Renal pelvis (tissue), 4 donors: ENCODE results near the gene STX16. TPM values are rescaled to one million over a fixed set of nuclear protein-coding genes. Genes with fewer than 3 reads are reported as not detected.

Source experiments
- DNase-seq: peaks from one replicate; pipeline ENCODE4 v3.0.0-alpha.2; 2013
- polyA plus RNA-seq, 3 donors: library from polyadenylated mRNA; unstranded; fragments of 120-200 nt; gene quantifications; one replicate each; pipeline ENCODE4 v1.2.1, GENCODE V29; 2013; ENCODE audit not compliant: insufficient read length in 3 of 3

The STX16 gene
- polyA plus RNA-seq, 3 donors, result 49.6 to 89.2 (median 76.7) TPM

DNA sequence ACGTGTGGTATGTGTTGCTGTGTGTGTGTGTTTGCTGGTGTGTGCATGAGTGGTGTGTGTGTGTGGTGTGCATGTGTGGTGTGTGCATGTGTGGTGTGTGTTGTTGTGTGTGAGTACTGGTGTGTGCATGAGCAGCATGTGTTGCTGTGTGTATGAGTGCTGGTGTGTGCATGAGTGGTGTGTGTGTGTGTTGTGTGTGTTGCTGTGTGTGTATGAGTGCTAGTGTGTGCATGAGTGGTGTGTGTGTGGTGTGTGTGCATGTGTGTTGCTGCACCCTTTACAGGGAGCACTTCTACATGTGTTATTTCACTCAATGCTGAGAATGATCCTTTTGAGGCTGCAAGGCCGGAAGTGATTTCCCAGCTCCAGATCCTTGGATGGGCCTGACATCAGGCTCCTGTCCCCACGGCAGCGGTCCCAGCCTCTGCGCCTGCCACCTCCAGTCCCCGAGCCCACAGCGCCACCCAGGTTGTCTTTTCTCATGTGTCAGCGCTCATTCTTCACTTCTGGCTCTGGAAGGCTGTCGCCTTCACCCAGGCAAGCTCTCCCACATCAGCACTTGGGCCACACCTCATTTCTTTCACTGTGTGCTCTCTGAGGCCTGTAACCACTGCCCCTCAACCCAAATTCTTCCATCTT, 44.1 kb downstream of the STX16 start:
- no peak for DNase-seq

DNA sequence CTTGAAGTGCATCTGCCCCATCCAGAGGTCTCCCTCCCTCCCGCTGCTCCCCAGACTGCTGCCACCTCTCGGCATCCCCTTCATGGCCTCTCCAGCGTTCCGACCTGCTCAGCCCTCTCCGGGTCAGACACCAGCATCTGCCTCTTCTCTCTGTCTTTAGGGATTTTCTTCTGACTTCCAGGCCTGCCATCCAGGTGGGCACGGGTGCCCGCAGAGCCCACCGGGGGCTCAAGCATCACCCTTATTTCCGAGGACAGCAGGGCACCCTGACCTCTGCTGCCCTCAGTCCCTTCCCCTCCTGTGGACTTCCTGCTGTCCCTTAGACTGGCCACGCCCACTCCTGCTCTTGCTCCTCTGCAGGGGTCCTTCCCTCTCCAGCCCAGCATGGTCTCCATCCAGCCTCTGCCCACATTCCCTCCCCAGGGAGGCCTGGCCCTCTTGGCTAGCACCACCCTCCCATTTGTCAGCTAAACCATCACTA, 44.9 kb downstream of the STX16 start:
- no peak for DNase-seq

DNA sequence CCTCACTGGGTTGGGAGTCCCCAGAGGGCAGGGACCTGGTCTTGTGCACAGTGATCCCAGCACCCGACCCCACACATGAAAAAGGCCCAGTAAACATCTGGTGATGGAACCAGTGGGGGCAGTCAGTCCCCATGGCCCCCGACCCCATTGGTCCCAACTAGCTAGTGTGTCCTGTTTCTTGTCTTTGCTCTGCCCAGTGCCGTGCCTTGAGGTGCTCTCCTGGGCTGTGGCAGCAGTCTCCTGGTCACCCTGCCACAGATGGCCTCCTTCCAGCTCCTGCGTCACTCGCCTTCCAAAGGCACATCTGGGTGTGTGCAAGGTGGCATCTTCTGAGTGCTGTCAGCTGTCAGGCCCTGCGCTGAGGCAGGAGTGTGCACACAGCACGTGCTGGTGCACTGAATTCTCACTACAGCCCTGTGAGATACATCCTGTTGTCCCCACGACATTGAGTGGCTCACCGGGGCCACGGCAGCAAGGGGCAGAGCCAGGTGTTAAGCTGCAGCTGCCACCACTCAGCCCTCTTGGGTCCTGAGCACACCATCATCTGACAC, 45.4 kb downstream of the STX16 start:
- DNase-seq, result no peak

GRCh38 chr20:58697201-58697866, 46.3 kb downstream of the STX16 start:
- DNase-seq, result no peak

GRCh38 chr20:58697867-58698703, 47.0 kb downstream of the STX16 start:
- no peak for DNase-seq

DNA sequence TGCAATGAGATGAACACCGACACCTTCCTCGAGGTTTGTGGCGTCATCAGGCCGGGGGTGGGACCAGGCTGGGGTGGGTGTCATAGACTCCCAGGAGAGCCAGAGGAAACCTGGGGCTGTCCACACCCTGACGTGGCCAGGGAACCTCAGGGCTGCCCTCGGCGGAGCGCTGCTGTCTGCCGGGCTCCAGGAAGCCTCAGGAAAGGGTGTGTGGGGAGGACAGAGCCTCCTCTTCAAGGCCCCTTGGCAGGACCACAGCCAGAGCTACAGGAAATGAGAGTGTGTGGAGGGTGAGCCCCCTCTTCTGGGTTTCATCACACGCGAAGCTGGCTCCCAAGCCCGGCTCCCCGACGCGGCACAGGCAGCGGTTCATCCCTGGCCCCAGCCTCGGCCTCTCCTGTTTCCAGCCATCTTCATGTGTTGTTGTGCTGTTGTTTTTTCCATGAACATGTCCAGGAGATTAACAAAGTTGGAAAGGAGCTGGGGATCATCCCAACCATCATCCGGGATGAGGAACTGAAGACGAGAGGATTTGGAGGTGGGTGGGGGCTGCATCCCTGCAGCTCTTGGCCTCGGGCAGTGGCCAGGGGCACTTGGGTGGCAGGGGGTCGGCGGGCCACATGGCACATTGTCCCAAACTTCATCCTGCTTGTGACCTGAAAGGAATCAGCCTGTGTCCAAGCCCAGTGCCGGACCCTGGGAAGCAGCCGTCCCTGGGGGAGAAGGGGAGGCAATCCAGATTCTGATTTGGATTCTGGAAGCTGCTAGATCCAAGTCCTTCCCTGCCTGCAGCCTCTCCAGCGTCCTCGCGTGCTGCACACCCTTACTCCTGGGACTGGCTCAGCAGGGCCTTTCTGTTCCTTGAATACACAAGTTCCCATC, 47.9 kb downstream of the STX16 start:
- DNase-seq, result no peak

DNA sequence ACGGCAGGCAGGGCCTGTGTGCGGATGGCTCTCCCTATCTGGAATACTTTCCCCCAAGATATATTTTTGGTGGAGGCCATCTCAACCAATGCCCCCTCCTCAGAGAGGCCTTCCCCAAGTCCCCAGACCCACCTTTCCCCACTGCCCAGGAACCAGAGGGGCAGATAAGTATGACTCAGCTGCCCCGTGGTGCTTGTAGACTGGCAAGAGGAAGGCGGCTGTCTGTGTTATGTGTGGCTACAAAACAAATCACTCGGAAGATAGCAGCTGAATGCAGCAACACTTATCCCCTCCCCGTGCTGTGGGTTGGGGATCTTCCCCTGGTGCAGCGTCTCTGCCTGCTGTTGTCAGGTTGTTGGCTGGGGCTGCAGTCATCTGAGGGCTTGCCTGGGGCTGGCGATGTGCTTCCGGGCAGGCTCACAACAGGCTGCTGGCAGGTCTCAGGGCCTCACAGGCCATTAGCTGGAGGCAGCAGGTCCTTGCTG, 48.6 kb downstream of the STX16 start:
- no peak for DNase-seq

DNA sequence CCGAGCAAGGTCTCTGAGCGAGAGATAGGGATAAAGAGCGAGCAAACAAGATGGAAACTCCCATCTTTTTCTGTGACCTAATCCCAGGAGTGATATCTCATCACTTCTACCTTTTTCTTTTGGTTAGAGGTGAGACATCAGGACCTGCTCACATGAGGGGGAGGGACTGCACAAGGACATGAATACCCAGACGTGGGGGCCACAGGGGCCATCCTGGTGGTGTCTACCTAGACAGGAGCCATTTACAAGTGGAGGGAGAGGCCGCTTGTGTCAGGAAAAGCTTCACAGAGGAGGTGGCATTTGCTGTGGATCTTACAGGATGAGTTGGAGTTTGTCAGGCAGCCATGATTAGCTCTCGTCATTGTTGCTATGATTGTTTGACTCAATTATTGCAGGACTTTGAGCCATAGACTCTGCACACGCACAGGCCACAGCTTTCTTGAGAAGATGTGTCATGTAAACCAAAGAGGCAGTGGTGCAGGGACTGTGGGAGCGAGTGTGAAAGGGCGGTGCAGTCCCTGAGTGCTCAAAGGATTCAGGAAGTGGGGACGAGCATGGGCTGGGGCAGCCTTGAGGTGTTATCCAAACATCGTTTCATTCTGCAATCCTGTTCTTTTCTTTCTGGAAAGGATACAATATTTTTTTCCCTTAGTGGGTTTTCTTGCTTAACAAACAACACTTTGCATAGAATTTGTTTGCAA, 49.2 kb downstream of the STX16 start:
- DNase-seq, result no peak

GRCh38 chr20:58700823-58701222, 49.7 kb downstream of the STX16 start:
- DNase-seq, result no peak

GRCh38 chr20:58701431-58702160, 50.5 kb downstream of the STX16 start:
- no peak for DNase-seq

GRCh38 chr20:58702161-58702510, 51.1 kb downstream of the STX16 start:
- DNase-seq, result no peak

GRCh38 chr20:58702859-58703648, 52.0 kb downstream of the STX16 start:
- no peak for DNase-seq

DNA sequence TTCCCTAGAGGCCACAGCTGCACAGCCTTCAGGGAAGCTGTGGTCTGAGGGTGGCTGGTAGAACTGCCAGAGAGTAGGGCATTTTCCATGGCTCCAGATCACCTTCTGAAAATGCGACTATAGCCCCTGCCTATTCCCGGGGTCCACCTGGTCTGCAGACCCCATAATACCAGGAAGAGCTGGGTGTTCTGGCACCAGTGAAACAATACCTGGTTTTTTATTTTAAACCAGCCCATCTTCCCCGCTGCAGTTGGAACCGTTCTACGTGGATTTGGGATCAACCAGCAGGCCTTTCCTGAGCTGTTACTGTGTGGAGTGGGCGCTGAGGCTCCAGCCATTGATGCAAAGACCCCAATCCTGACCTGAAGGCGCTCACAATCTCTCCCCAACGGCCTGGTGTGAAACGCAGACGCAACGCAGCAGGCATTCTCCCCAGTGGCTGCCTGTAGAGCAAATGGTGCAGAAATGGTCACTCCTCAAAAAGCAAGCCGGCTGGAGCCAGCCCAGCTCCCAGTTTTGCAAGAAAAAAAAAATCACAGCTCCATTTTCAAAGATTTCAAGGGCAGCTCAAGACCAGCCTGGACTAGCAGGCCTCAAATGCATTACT, 52.8 kb downstream of the STX16 start:
- DNase-seq, result no peak

GRCh38 chr20:58705208-58705926, 54.3 kb downstream of the STX16 start:
- no peak for DNase-seq

GRCh38 chr20:58706150-58706892, 55.2 kb downstream of the STX16 start:
- no peak for DNase-seq

GRCh38 chr20:58706975-58707681, 56.0 kb downstream of the STX16 start:
- DNase-seq, result no peak

DNA sequence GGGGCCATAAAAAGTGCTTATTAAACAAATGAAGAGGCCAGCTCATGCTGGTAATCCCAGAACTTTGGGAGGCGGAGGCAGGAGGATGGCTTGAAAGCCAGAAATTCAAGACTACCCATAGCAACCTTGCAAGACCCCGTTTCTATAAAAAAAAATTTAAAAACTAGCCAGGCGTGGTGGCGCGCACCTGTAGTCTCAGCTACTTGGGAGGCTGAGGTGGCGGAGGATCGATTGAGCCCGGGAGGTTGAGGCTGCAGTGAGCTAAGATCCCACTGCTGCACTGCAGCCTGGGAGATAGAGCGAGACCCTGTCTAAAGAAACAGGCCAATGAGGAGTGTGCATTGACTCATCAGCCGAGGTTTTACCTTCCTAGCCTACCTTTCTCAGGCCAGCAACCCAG, 56.7 kb downstream of the STX16 start:
- no peak for DNase-seq
